Suprapubic skin (tissue), 4 donors: ENCODE measurements around the gene CIITA. TPM values are rescaled to one million over a fixed set of nuclear protein-coding genes. Genes with fewer than 3 reads are reported as not detected.

Experiments used
- DNase-seq, 2 donors: peaks; one replicate each; pipeline ENCODE4 v3.0.0-alpha.2; 2019; ENCODE audit warnings: low spot score in 2 of 2
- H3K27ac ChIP-seq: fragments of 200-600 bp; sonication (generic); one replicate; pipeline ENCODE4 v1.5.1; 2019
- H3K27me3 ChIP-seq: fragments of 200-600 bp; sonication (generic); one replicate; pipeline ENCODE4 v1.5.1; 2019
- H3K36me3 ChIP-seq: fragments of 200-600 bp; sonication (generic); one replicate; pipeline ENCODE4 v1.5.1; 2019
- H3K4me1 ChIP-seq: fragments of 200-600 bp; sonication (generic); one replicate; pipeline ENCODE4 v1.5.1; 2019
- H3K4me3 ChIP-seq: fragments of 200-600 bp; sonication (generic); one replicate; pipeline ENCODE4 v1.5.1; 2019; ENCODE audit warnings: mild to moderate bottlenecking
- H3K9me3 ChIP-seq: fragments of 200-600 bp; sonication (generic); one replicate; pipeline ENCODE4 v1.5.1; 2019
- EP300 ChIP-seq: sonication (generic); formaldehyde crosslinking; IDR thresholded peaks from one replicate; pipeline ENCODE4 v1.6.1; 2017; ENCODE audit warnings: antibody characterized with exemption
- POLR2A ChIP-seq, 2 donors: fragments of 450-650 bp; IDR thresholded peaks; one replicate each; pipeline ENCODE4 v1.6.1; 2017; ENCODE audit warnings: antibody characterized with exemption in 2 of 2, mild to moderate bottlenecking in 2 of 2, moderate library complexity in 2 of 2
- POLR2AphosphoS5 ChIP-seq, 3 donors: sonication (generic); formaldehyde crosslinking; IDR thresholded peaks; one replicate each; pipeline ENCODE4 v1.6.1; 2017; ENCODE audit warnings: antibody characterized with exemption in 3 of 3
- WGBS: methylation state at CpG from one replicate; pipeline ENCODE4 v1.1.5; 2018; 5-methylcytosine and 5-hydroxymethylcytosine counted together
- total RNA-seq, 4 donors: library from RNA; depleted of rRNA; stranded (reverse); fragments of >200 nt; gene quantifications; one replicate each; pipeline ENCODE4 v1.1.0, GENCODE V29; 2016
- TF ChIP-seq, protein P1 (sequence below), 2 donors: fragments of 200-600 bp in 1 of 2; fragments of 450-650 bp in 1 of 2; sonication (generic) in 1 of 2; IDR thresholded peaks; one replicate each; pipeline ENCODE4 v1.5.1; 2016 to 2019; ENCODE audit warnings: antibody characterized with exemption in 2 of 2, mild to moderate bottlenecking in 1 of 2, moderate library complexity in 1 of 2

The CIITA gene
- total RNA-seq, 4 donors from 2014 or later, result 9.7 to 35.2 (median 18.5) TPM

DNA sequence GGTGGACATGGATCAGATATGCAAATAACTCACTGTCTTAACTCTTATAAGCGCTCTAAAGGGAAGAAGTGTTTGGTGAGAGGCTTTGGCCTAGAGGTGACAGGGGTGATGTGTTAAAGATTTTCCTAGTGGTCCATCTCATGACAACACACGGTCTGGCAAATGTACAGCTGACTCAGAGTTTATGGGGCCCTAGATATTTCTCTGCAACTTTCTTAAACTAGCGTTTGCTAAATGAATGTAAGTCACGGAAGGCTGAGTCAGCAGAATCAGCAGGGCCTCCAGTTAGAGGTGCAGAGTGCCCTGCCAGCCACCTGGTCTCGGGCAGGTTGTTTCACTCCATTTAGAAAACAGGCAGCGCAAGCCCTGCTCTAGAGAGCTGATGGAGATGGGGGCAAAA is 107.5 kb downstream of the CIITA start:
- 86% methylated on average over 6 of the region's 6 CpGs for WGBS
- DNase-seq, result no peak
- peaks cover 34% of the 10 kb centered on the region for H3K4me1 ChIP-seq

More for the DNA sequence above, 107.5 kb downstream of the CIITA start:
- H3K27ac ChIP-seq, result no peak overlapping the region
- H3K9me3 ChIP-seq, result no peaks in the 10 kb centered on the region
- no peak overlapping the region for H3K4me3 ChIP-seq
- H3K27me3 ChIP-seq, result no peaks in the 10 kb centered on the region
- peaks cover 7% of the 10 kb centered on the region for H3K36me3 ChIP-seq
- TF ChIP-seq, protein P1, sequence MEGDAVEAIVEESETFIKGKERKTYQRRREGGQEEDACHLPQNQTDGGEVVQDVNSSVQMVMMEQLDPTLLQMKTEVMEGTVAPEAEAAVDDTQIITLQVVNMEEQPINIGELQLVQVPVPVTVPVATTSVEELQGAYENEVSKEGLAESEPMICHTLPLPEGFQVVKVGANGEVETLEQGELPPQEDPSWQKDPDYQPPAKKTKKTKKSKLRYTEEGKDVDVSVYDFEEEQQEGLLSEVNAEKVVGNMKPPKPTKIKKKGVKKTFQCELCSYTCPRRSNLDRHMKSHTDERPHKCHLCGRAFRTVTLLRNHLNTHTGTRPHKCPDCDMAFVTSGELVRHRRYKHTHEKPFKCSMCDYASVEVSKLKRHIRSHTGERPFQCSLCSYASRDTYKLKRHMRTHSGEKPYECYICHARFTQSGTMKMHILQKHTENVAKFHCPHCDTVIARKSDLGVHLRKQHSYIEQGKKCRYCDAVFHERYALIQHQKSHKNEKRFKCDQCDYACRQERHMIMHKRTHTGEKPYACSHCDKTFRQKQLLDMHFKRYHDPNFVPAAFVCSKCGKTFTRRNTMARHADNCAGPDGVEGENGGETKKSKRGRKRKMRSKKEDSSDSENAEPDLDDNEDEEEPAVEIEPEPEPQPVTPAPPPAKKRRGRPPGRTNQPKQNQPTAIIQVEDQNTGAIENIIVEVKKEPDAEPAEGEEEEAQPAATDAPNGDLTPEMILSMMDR (IDR thresholded peaks at IDR 0.05), result no peak
- TF ChIP-seq POLR2AphosphoS5 (IDR thresholded peaks at IDR 0.05) (no peak), EP300 (no peak), POLR2A (IDR thresholded peaks at IDR 0.05) (no peak)

Other genes with a start within 250 kb of the CIITA start
- gene TEKT5, start 182.3 kb upstream of the CIITA start, total RNA-seq, result 1 to 10 TPM in 1 of 4 donors, under 1 TPM in 1, not detected in 2; 0.64 to 2.3 TPM
- 10 to 100 TPM; 12.2 to 19.2 (median 16.3) TPM for gene NUBP1, start 133.4 kb upstream of the CIITA start, total RNA-seq
- gene TVP23A, start 58.4 kb upstream of the CIITA start, total RNA-seq, result under 1 TPM in 1 of 4 donors, not detected in 3; 0.64 TPM
- 10 to 100 TPM; 35.9 to 72.7 (median 58.3) TPM for gene DEXI, start 65.3 kb downstream of the CIITA start, total RNA-seq
- 10 to 100 TPM; 37.2 to 62.3 (median 39.0) TPM for gene CLEC16A, start 67.4 kb downstream of the CIITA start, total RNA-seq